ENCODE measurements around the gene INTS13.

- TF ChIP-seq, protein P1, sequence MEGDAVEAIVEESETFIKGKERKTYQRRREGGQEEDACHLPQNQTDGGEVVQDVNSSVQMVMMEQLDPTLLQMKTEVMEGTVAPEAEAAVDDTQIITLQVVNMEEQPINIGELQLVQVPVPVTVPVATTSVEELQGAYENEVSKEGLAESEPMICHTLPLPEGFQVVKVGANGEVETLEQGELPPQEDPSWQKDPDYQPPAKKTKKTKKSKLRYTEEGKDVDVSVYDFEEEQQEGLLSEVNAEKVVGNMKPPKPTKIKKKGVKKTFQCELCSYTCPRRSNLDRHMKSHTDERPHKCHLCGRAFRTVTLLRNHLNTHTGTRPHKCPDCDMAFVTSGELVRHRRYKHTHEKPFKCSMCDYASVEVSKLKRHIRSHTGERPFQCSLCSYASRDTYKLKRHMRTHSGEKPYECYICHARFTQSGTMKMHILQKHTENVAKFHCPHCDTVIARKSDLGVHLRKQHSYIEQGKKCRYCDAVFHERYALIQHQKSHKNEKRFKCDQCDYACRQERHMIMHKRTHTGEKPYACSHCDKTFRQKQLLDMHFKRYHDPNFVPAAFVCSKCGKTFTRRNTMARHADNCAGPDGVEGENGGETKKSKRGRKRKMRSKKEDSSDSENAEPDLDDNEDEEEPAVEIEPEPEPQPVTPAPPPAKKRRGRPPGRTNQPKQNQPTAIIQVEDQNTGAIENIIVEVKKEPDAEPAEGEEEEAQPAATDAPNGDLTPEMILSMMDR (IDR thresholded peaks at IDR 0.05; ENCODE audit: low read depth, low read length, poor library complexity, severe bottlenecking), result no peak
- TF ChIP-seq EZH2phosphoT487 (IDR thresholded peaks at IDR 0.05; ENCODE audit: borderline replicate concordance, low read length), result no peak
These were observed 3.4 kb upstream of the INTS13 start for GRCh38 chr12:26941215-26941594.
